HEK293T (cell line): Measurements from ENCODE around the gene RAB31.

Experiments
- ARNT ChIP-seq: fragments of 450-650 bp; IDR thresholded peaks from 2 replicates; pipeline ENCODE4 v1.6.1; 2017; ENCODE audit warnings: mild to moderate bottlenecking
- BHLHE40 ChIP-seq: fragments of 450-650 bp; IDR thresholded peaks from 2 replicates; pipeline ENCODE4 v1.6.1; 2016; ENCODE audit warnings: mild to moderate bottlenecking, moderate library complexity, borderline replicate concordance
- ELF4 ChIP-seq: fragments of 450-650 bp; IDR thresholded peaks from 2 replicates; pipeline ENCODE4 v1.6.1; 2017; ENCODE audit warnings: antibody characterized with exemption
- FOXA1 ChIP-seq: fragments of 450-650 bp; IDR thresholded peaks from 2 replicates; pipeline ENCODE4 v1.6.1; 2016; ENCODE audit warnings: mild to moderate bottlenecking
- FOXK2 ChIP-seq: fragments of 450-650 bp; IDR thresholded peaks from 2 replicates; pipeline ENCODE4 v1.6.1; 2016; ENCODE audit warnings: mild to moderate bottlenecking
- FOXM1 ChIP-seq: fragments of 450-650 bp; IDR thresholded peaks from 2 replicates; pipeline ENCODE4 v1.6.1; 2017; ENCODE audit warnings: mild to moderate bottlenecking, borderline replicate concordance
- L3MBTL2 ChIP-seq: fragments of 450-650 bp; conservative IDR thresholded peaks from 2 replicates; pipeline ENCODE4 v1.6.1; 2016; ENCODE audit warnings: mild to moderate bottlenecking
- SP1 ChIP-seq: fragments of 450-650 bp; IDR thresholded peaks from 2 replicates; pipeline ENCODE4 v1.6.1; 2017
- SUZ12 ChIP-seq: fragments of 450-650 bp; IDR thresholded peaks from 2 replicates; pipeline ENCODE4 v1.6.1; 2016; ENCODE audit warnings: mild to moderate bottlenecking
- ZNF384 ChIP-seq: fragments of 450-650 bp; IDR thresholded peaks from 2 replicates; pipeline ENCODE4 v1.6.1; 2016
- TF ChIP-seq, protein P1 (sequence below): fragments of 450-650 bp; IDR thresholded peaks from 2 replicates; pipeline ENCODE4 v1.6.1; 2016

DNA sequence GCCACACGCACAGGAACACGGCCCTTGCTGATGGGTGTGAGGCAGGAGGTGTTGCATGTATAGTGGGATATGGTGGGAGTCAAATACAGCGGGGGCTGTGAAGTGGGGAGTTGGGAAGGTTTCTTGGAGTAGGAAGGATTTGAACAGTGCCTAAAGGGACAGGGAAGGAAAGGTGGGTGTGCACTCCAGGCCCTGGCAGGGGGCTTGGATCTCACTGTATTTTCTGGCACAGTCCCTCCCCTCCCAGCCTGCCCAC is 6.9 kb downstream of the RAB31 start:
- TF ChIP-seq SUZ12 (no peak), ELF4 (no peak), ZNF384 (no peak), FOXK2 (no peak), ARNT (no peak), SP1 (no peak), FOXA1 (no peak), FOXM1 (no peak), L3MBTL2 (no peak), BHLHE40 (no peak)
- TF ChIP-seq, protein P1, sequence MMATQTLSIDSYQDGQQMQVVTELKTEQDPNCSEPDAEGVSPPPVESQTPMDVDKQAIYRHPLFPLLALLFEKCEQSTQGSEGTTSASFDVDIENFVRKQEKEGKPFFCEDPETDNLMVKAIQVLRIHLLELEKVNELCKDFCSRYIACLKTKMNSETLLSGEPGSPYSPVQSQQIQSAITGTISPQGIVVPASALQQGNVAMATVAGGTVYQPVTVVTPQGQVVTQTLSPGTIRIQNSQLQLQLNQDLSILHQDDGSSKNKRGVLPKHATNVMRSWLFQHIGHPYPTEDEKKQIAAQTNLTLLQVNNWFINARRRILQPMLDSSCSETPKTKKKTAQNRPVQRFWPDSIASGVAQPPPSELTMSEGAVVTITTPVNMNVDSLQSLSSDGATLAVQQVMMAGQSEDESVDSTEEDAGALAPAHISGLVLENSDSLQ: no peak
